Peyer's patch (tissue), 4 donors: ENCODE measurements around the gene TADA2B. TPM values are rescaled to one million over a fixed set of nuclear protein-coding genes. Genes with fewer than 3 reads are reported as not detected.
A peak's percentile ranks its signal among the peaks of the same experiment; 100 is the strongest.

Source experiments
- DNase-seq, 3 donors: peaks; one replicate each; pipeline ENCODE4 v3.0.0-alpha.2; 2017 to 2019
- H3K27ac ChIP-seq, 4 donors: fragments of 200-600 bp; sonication (generic); one replicate each; pipeline ENCODE4 v1.5.1; 2016 to 2019
- H3K27me3 ChIP-seq, 2 donors: fragments of 200-600 bp; sonication (generic); one replicate each; pipeline ENCODE4 v1.5.1; 2019
- H3K36me3 ChIP-seq, 3 donors: fragments of 200-600 bp; sonication (generic); one replicate each; pipeline ENCODE4 v1.5.1; 2016 to 2019
- H3K4me1 ChIP-seq, 4 donors: fragments of 200-600 bp; sonication (generic); one replicate each; pipeline ENCODE4 v1.5.1; 2016 to 2019
- H3K4me3 ChIP-seq, 4 donors: fragments of 200-600 bp; sonication (generic); 1 replicate in 3 of 4; 2 replicates in 1 of 4; pipeline ENCODE4 v1.5.1; 2016 to 2019; ENCODE audit warnings: mild to moderate bottlenecking in 1 of 4
- H3K9me3 ChIP-seq, 4 donors: fragments of 200-600 bp; sonication (generic); one replicate each; pipeline ENCODE4 v1.5.1; 2016 to 2019; ENCODE audit warnings: mild to moderate bottlenecking in 1 of 4
- CTCF ChIP-seq, 6 experiments: fragments of 450-650 bp in 4 of 6; fragments of 200-600 bp in 2 of 6; sonication (generic) in 1 of 6; IDR thresholded peaks; one replicate each; pipeline ENCODE4 v1.5.1; 2017 to 2019; ENCODE audit warnings: antibody characterized with exemption in 6 of 6, mild to moderate bottlenecking in 3 of 6, moderate library complexity in 1 of 6
- POLR2A ChIP-seq, 2 donors: fragments of 450-650 bp; IDR thresholded peaks; one replicate each; pipeline ENCODE4 v1.5.1; 2017; ENCODE audit warnings: antibody characterized with exemption in 2 of 2, mild to moderate bottlenecking in 2 of 2, moderate library complexity in 2 of 2
- total RNA-seq, 4 donors: library from RNA; depleted of rRNA; stranded (reverse); fragments of >200 nt; gene quantifications; one replicate each; pipeline ENCODE4 v1.1.0, GENCODE V29; 2016

The TADA2B gene
- total RNA-seq, 4 donors from 2014 or later = 23.1 to 31.4 (median 27.8) TPM

- peak overlapping the region in 1 of 4 donors; percentile 4 for H3K4me3 ChIP-seq
- H3K4me1 ChIP-seq = peaks cover 4 to 40% (median 27%) of the 10 kb centered on the region in 4 donors
- H3K9me3 ChIP-seq = no peaks in the 10 kb centered on the region
- no peaks in the 10 kb centered on the region for H3K27me3 ChIP-seq
- TF ChIP-seq CTCF (IDR thresholded peaks at IDR 0.05) (no peak), POLR2A (IDR thresholded peaks at IDR 0.05) (no peak)
- peak in 2 of 3 donors; percentile 56 to 64 for DNase-seq
- peak overlapping the region in 1 of 4 donors; percentile 29 for H3K27ac ChIP-seq
- peaks cover 0 to 5% (median 0%) of the 10 kb centered on the region in 3 donors for H3K36me3 ChIP-seq
Observed at GRCh38 chr4:7045961-7046921, 3.1 kb downstream of the TADA2B start.

GRCh38 chr4:7046971-7047370 is 3.8 kb downstream of the TADA2B start:
- Histone ChIP-seq H3K36me3 (peaks cover 0 to 8% (median 0%) of the 10 kb centered on the region in 3 donors), H3K4me3 (no peak overlapping the region), H3K4me1 (peaks cover 4 to 36% (median 23%) of the 10 kb centered on the region in 4 donors), H3K27me3 (no peaks in the 10 kb centered on the region), H3K9me3 (no peaks in the 10 kb centered on the region), H3K27ac (no peak overlapping the region)
- no peak for DNase-seq
- TF ChIP-seq POLR2A (IDR thresholded peaks at IDR 0.05) (no peak), CTCF (IDR thresholded peaks at IDR 0.05) (no peak)

GRCh38 chr4:7048642-7049041 is 5.5 kb downstream of the TADA2B start:
- no peaks in the 10 kb centered on the region for H3K27me3 ChIP-seq
- TF ChIP-seq POLR2A (IDR thresholded peaks at IDR 0.05) = no peak
- no peak for TF ChIP-seq CTCF (IDR thresholded peaks at IDR 0.05)
- H3K9me3 ChIP-seq = no peaks in the 10 kb centered on the region
- H3K27ac ChIP-seq = no peak overlapping the region
- peaks cover 4 to 34% (median 23%) of the 10 kb centered on the region in 4 donors for H3K4me1 ChIP-seq
- peaks cover 0 to 11% (median 0%) of the 10 kb centered on the region in 3 donors for H3K36me3 ChIP-seq
- no peak overlapping the region for H3K4me3 ChIP-seq
- no peak for DNase-seq

GRCh38 chr4:7049295-7049694 is 6.1 kb downstream of the TADA2B start:
- H3K27me3 ChIP-seq = no peaks in the 10 kb centered on the region
- H3K4me1 ChIP-seq = peaks cover 4 to 34% (median 23%) of the 10 kb centered on the region in 4 donors
- TF ChIP-seq CTCF (IDR thresholded peaks at IDR 0.05) (no peak), POLR2A (IDR thresholded peaks at IDR 0.05) (no peak)
- H3K27ac ChIP-seq = no peak overlapping the region
- no peak for DNase-seq
- no peaks in the 10 kb centered on the region for H3K9me3 ChIP-seq
- H3K36me3 ChIP-seq = peaks cover 0 to 16% (median 0%) of the 10 kb centered on the region in 3 donors
- no peak overlapping the region for H3K4me3 ChIP-seq

GRCh38 chr4:7049739-7050138 is 6.6 kb downstream of the TADA2B start:
- H3K4me3 ChIP-seq = no peak overlapping the region

More at GRCh38 chr4:7049739-7050138, 6.6 kb downstream of the TADA2B start:
- no peak overlapping the region for H3K27ac ChIP-seq
- DNase-seq = no peak
- no peaks in the 10 kb centered on the region for H3K9me3 ChIP-seq
- peaks cover under 1 to 30% (median 20%) of the 10 kb centered on the region in 4 donors for H3K4me1 ChIP-seq
- H3K27me3 ChIP-seq = no peaks in the 10 kb centered on the region
- TF ChIP-seq CTCF (IDR thresholded peaks at IDR 0.05) = no peak
- no peak for TF ChIP-seq POLR2A (IDR thresholded peaks at IDR 0.05)
- H3K36me3 ChIP-seq = peaks cover 0 to 20% (median 0%) of the 10 kb centered on the region in 3 donors
